Adrenal gland (tissue), 12 donors: ENCODE data around the gene RAPGEF4. TPM values are rescaled to one million over a fixed set of nuclear protein-coding genes. Genes with fewer than 3 reads are reported as not detected.

ENCODE experiments used
- DNase-seq, 7 donors: peaks; one replicate each; pipeline ENCODE4 v3.0.0-alpha.2; 2019 to 2020
- H3K27ac ChIP-seq, 5 donors: fragments of 200-600 bp; sonication (generic) in 4 of 5; 1 replicate in 3 of 5; 2 replicates in 2 of 5; pipeline versions ENCODE4 v1.5.1 to v1.8.0; 2016 to 2020; ENCODE audit warnings: mild to moderate bottlenecking in 1 of 5
- H3K27me3 ChIP-seq: fragments of 200-600 bp; 2 replicates; pipeline ENCODE4 v1.8.0; 2021
- H3K36me3 ChIP-seq, 2 donors: fragments of 200-600 bp; replicated peaks in 1 of 2; 1 replicate in 1 of 2; 2 replicates in 1 of 2; pipeline versions ENCODE4 v1.5.1 to v1.8.0; 2018 to 2022
- H3K4me1 ChIP-seq, 2 donors: fragments of 200-600 bp; replicated peaks in 1 of 2; 1 replicate in 1 of 2; 2 replicates in 1 of 2; pipeline versions ENCODE4 v1.5.1 to v1.8.0; 2018 to 2021
- H3K4me3 ChIP-seq, 4 donors: fragments of 200-600 bp; sonication (generic) in 3 of 4; one replicate each; pipeline ENCODE4 v1.5.1; 2016 to 2018
- H3K9me3 ChIP-seq, 3 donors: fragments of 200-600 bp; sonication (generic) in 1 of 3; replicated peaks in 1 of 3; 1 replicate in 2 of 3; 2 replicates in 1 of 3; pipeline versions ENCODE4 v1.5.1 to v1.8.0; 2016 to 2021
- CTCF ChIP-seq, 6 experiments: fragments of 450-650 bp in 4 of 6; fragments of 200-600 bp in 2 of 6; sonication (generic) in 1 of 6; IDR thresholded peaks; 1 replicate in 5 of 6; 2 replicates in 1 of 6; pipeline versions ENCODE4 v1.5.1 to v1.8.0; 2016 to 2021; ENCODE audit warnings: antibody characterized with exemption in 6 of 6, mild to moderate bottlenecking in 2 of 6, moderate library complexity in 1 of 6
- POLR2A ChIP-seq, 2 donors: fragments of 450-650 bp; IDR thresholded peaks; one replicate each; pipeline ENCODE4 v1.6.1; 2017; ENCODE audit warnings: antibody characterized with exemption in 2 of 2, mild to moderate bottlenecking in 2 of 2, moderate library complexity in 1 of 2
- WGBS, 4 donors: extraction: QIAGEN DNeasy Blood & Tissue Kit in 2 of 4; methylation state at CpG; one replicate each; pipeline versions ENCODE4 v1.1.5 to v1.1.7; 2013 to 2017; 5-methylcytosine and 5-hydroxymethylcytosine counted together
- intact Hi-C, 2 donors: fragments of 100-400 bp; cut with DNase I; formaldehyde crosslinking; loops; one replicate each; pipeline versions ENCODE4 v1.14.1 to v1.15.0; 2022 to 2023
- polyA plus RNA-seq, 3 donors: library from polyadenylated mRNA; stranded (reverse); fragments of 200-250 nt in 2 of 3; fragments of 350-450 nt in 1 of 3; fragmentation: Illumina TruSeq in 1 of 3; extraction: RNeasy Lipid Tissue Mini Kit (QIAGEN cat#74804) in 1 of 3; gene quantifications; one replicate each; pipeline ENCODE4 v1.2.3, GENCODE V29; 2013 to 2014
- total RNA-seq, 9 donors: library from RNA; depleted of rRNA in 4 of 9; stranded (reverse); fragments of >200 nt in 4 of 9; fragments of 120-200 nt in 1 of 9; fragmentation: NEBNext Ultra II Directional in 1 of 9; extraction: Animal tissue kit (Norgen Biotek cat#: 25700) in 1 of 9; gene quantifications; one replicate each; pipeline versions ENCODE4 v1.1.0 to v1.2.4, GENCODE V29; 2013 to 2023
- donor health status: healthy with polysubstance abuse.
- donor health status: Bipolar disorder and iron deficiency.
- donor health status: DM: yes; HTN: yes; CAD: no.
- donor health status: DM: no; HTN: no; CAD: no.
- donor health status: DM: no; HTN: no; CAD: no.
- donor health status: DM: yes; HTN: yes; CAD: no.

The RAPGEF4 gene
- total and polyA plus RNA-seq, 12 donors: 24.8 to 288 (median 101) TPM

DNA sequence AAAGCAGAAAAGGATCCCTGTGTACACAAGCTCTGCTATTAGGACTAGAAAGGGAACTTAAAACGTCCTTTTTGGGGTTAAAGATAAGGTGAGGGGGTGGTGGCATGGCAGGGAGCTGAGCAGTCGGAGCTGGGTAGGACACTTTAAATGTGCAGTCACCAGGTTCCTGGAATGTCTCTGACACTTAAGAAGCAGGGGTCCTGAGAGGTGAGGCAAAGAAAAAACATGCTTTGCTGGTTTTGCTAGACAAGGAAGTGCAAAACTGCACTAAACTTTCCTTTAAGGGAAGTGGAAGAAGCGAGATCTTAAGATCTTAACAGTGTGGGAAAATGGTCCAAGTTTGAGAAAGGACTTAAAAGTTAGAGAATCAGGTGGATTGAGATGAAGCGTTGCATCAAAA is 240.5 kb downstream of the RAPGEF4 start:
- peaks cover 0 to 13% of the 10 kb centered on the region in 2 donors for H3K4me1 ChIP-seq
- peaks cover 0 to 21% of the 10 kb centered on the region in 2 donors for H3K36me3 ChIP-seq
- DNase-seq: no peak
- intact Hi-C loops: loop anchor here in 1 of 2 donors (5.0 kb wide), 1 partner anchor 41 kb away; no protein-coding TSS in a partner anchor
- no peak overlapping the region for H3K4me3 ChIP-seq
- WGBS, 4 donors: 70 to 75% (median 73%) methylated on average over 4 of the region's 4 CpGs
- no peak overlapping the region for H3K27ac ChIP-seq
- no peaks in the 10 kb centered on the region for H3K9me3 ChIP-seq
- TF ChIP-seq POLR2A (IDR thresholded peaks at IDR 0.05) (no peak), CTCF (IDR thresholded peaks at IDR 0.05) (no peak)
- H3K27me3 ChIP-seq: no peaks in the 10 kb centered on the region

GRCh38 chr2:172976816-172977215 is 241.2 kb downstream of the RAPGEF4 start:
- H3K36me3 ChIP-seq: peaks cover 0 to 21% of the 10 kb centered on the region in 2 donors
- no peak for TF ChIP-seq CTCF (IDR thresholded peaks at IDR 0.05)
- TF ChIP-seq POLR2A (IDR thresholded peaks at IDR 0.05): no peak
- WGBS, 4 donors: 91 to 95% (median 95%) methylated on average over 5 of the region's 5 CpGs
- H3K9me3 ChIP-seq: no peaks in the 10 kb centered on the region
- intact Hi-C loops: loop anchor here in 1 of 2 donors (5.0 kb wide), 1 partner anchor 40 kb away; no protein-coding TSS in a partner anchor
- no peaks in the 10 kb centered on the region for H3K27me3 ChIP-seq
- DNase-seq: no peak
- H3K4me3 ChIP-seq: no peak overlapping the region
- peaks cover 0 to 8% of the 10 kb centered on the region in 2 donors for H3K4me1 ChIP-seq
- H3K27ac ChIP-seq: no peak overlapping the region

DNA sequence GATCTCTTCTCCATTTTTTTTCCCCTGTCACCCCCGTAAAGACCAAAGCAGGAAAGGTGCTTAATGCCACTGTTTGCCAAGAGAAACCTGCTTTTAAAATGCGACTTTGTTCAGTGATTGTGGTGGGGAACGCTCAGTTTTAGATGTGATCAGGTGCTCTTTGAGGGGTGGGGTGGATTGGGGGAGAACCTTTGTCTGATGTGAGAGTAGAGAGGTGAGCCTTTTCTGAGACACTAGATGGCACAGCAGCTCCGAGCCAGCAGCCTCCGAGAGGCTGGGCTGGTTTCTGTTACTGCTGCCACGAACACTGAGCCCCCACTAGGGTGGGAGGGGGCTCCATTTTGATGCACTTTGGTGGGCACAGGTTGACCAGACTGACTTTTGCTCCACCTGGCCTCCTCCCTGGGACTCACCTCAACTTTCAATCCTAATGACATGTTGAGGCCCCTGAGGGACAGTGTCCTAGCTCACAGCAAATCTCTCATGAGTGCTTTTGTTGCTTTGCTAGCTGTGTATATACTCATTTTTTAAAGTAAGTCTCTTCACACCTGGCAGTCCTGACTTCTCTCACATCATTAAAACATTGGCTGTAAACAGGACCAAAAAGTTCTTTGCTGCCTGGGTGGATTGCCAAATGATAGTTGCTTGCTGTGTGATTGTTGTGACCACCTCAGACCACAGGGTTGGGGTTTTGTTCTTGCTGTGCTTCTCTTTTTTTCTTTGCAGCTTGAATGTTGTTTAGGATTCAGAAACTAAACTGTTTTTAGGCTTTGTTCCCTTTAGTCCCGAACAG is 241.8 kb downstream of the RAPGEF4 start:
- DNase-seq: no peak
- H3K27ac ChIP-seq: no peak overlapping the region
- WGBS, 4 donors: 75 to 88% (median 86%) methylated on average over 6 to 7 of the region's 7 CpGs
- no peak for TF ChIP-seq POLR2A (IDR thresholded peaks at IDR 0.05)
- no peak for TF ChIP-seq CTCF (IDR thresholded peaks at IDR 0.05)
- intact Hi-C loops: loop anchor here in 1 of 2 donors (5.0 kb wide), 1 partner anchor 40 kb away; no protein-coding TSS in a partner anchor
- H3K4me1 ChIP-seq: peaks cover 0 to 2% of the 10 kb centered on the region in 2 donors
- H3K36me3 ChIP-seq: peaks cover 0 to 21% of the 10 kb centered on the region in 2 donors
- no peak overlapping the region for H3K4me3 ChIP-seq
- no peaks in the 10 kb centered on the region for H3K9me3 ChIP-seq
- H3K27me3 ChIP-seq: no peaks in the 10 kb centered on the region

- intact Hi-C loops: loop anchor here in 1 of 2 donors (5.0 kb wide), 1 partner anchor 39 kb away; no protein-coding TSS in a partner anchor
Measured at GRCh38 chr2:172978063-172978383, 242.4 kb downstream of the RAPGEF4 start.

More at GRCh38 chr2:172978063-172978383, 242.4 kb downstream of the RAPGEF4 start:
- Histone ChIP-seq H3K9me3 (no peaks in the 10 kb centered on the region), H3K4me3 (no peak overlapping the region), H3K4me1 (no peaks in the 10 kb centered on the region), H3K36me3 (peaks cover 0 to 21% of the 10 kb centered on the region in 2 donors), H3K27ac (no peak overlapping the region), H3K27me3 (no peaks in the 10 kb centered on the region)
- 44 to 62% (median 58%) methylated on average over 2 of the region's 2 CpGs for WGBS, 4 donors
- TF ChIP-seq POLR2A (IDR thresholded peaks at IDR 0.05): no peak
- TF ChIP-seq CTCF (IDR thresholded peaks at IDR 0.05): no peak
- DNase-seq: no peak
